ENCODE results near the gene PCDHA13.
"Not testable (repeated sequence)": the region's sequence is repeated elsewhere in the genome, so short reads cannot be mapped to it uniquely, and the experiment has no call there.

PCDHA13 gene

GRCh38 chr5:140881889-140882590 is at the start of gene PCDHA13:
PCDHA13 (plus strand) TSS chr5:140882124; CDS start chr5:140882269, 145 bp downstream.
- no peaks in the 10 kb centered on the region for H3K27me3 ChIP-seq (replicated peaks; ENCODE audit: control insufficient read depth, insufficient read depth, low read length)
- TF ChIP-seq CTCF (IDR thresholded peaks at IDR 0.05; ENCODE audit: insufficient read depth, low read length, poor library complexity, severe bottlenecking), result no peak
- no peak within 1 kb of the TSS for H3K4me3 ChIP-seq (replicated peaks; ENCODE audit: low read depth, low read length)
- no peaks in the 10 kb centered on the region for H3K36me3 ChIP-seq (ENCODE audit: control insufficient read depth, insufficient read depth, low read length)
- no peak for DNase-seq (ENCODE audit: extremely low read depth, insufficient read length)

- H3K4me3 ChIP-seq (replicated peaks; ENCODE audit: low read depth, low read length), result no peak within 1 kb of the TSS
- no peaks in the 10 kb centered on the region for H3K36me3 ChIP-seq (ENCODE audit: control insufficient read depth, insufficient read depth, low read length)
- DNase-seq (ENCODE audit: extremely low read depth, insufficient read length), result no peak
- no peaks in the 10 kb centered on the region for H3K27me3 ChIP-seq (replicated peaks; ENCODE audit: control insufficient read depth, insufficient read depth, low read length)
- TF ChIP-seq CTCF (IDR thresholded peaks at IDR 0.05; ENCODE audit: insufficient read depth, low read length, poor library complexity, severe bottlenecking), result no peak
Measured at GRCh38 chr5:140833993-140834392, 47.9 kb upstream of the PCDHA13 start, which contains the start of gene PCDHA7. PCDHA7 (plus strand) TSS chr5:140834269; CDS start chr5:140834384, 115 bp downstream.

- not testable (repeated sequence) for DNase-seq (ENCODE audit: extremely low read depth, insufficient read length); H3K27me3 ChIP-seq (replicated peaks; ENCODE audit: control insufficient read depth, insufficient read depth, low read length); H3K36me3 ChIP-seq (ENCODE audit: control insufficient read depth, insufficient read depth, low read length); H3K4me3 ChIP-seq (replicated peaks; ENCODE audit: low read depth, low read length)
Measured at GRCh38 chr5:140834439-140835008, 47.4 kb upstream of the PCDHA13 start.

GRCh38 chr5:140835622-140836510 is 46.1 kb upstream of the PCDHA13 start:
- DNase-seq (ENCODE audit: extremely low read depth, insufficient read length), result no peak
- no peaks in the 10 kb centered on the region for H3K27me3 ChIP-seq (replicated peaks; ENCODE audit: control insufficient read depth, insufficient read depth, low read length)
- no peak overlapping the region for H3K4me3 ChIP-seq (replicated peaks; ENCODE audit: low read depth, low read length)
- no peaks in the 10 kb centered on the region for H3K36me3 ChIP-seq (ENCODE audit: control insufficient read depth, insufficient read depth, low read length)
- no peak for TF ChIP-seq CTCF (IDR thresholded peaks at IDR 0.05; ENCODE audit: insufficient read depth, low read length, poor library complexity, severe bottlenecking)

GRCh38 chr5:140840978-140841962 is 40.7 kb upstream of the PCDHA13 start, which contains the start of gene PCDHA8:
PCDHA8 (plus strand) TSS chr5:140841187; CDS start chr5:140841322, 135 bp downstream.
- no peak within 1 kb of the TSS for H3K4me3 ChIP-seq (replicated peaks; ENCODE audit: low read depth, low read length)
- no peak for DNase-seq (ENCODE audit: extremely low read depth, insufficient read length)
- no peaks in the 10 kb centered on the region for H3K27me3 ChIP-seq (replicated peaks; ENCODE audit: control insufficient read depth, insufficient read depth, low read length)
- TF ChIP-seq CTCF (IDR thresholded peaks at IDR 0.05; ENCODE audit: insufficient read depth, low read length, poor library complexity, severe bottlenecking), result peak; percentile 20
- H3K36me3 ChIP-seq (ENCODE audit: control insufficient read depth, insufficient read depth, low read length), result no peaks in the 10 kb centered on the region
